ENCODE measurements around the gene CNN2.

CNN2 gene

DNA sequence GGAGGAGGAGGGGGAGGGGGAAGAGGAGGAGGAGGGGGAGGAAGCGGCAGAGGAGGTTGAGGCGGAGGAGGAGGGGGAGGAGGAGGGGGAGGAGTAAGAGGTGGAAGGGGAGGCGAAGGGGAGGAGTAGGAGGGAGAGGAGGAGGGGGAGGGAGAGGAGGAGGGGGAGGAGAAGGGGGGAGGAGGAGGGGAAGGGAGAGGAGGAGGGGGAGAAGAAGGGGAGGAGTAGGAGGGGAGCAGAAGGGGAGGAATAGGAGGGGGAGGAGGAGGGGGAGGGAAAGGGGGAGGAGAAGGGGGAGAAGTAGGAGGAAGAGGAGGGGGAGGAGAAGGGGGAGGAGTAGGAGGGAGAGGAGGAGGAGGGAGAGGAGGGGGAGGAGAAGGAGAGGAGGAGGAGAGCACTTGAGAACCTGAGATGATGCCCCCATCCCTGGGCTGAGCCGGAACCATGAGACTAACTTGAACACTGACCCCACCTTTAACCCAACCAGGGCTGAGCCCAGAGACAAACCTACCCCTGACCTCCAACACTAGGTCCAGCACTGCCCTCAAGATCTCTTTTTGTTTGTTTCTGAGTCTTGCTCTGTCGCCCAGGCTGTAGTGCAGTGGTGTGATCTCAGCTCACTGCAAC lies 26.1 kb downstream of the CNN2 start:
- no peak for DNase-seq

DNA sequence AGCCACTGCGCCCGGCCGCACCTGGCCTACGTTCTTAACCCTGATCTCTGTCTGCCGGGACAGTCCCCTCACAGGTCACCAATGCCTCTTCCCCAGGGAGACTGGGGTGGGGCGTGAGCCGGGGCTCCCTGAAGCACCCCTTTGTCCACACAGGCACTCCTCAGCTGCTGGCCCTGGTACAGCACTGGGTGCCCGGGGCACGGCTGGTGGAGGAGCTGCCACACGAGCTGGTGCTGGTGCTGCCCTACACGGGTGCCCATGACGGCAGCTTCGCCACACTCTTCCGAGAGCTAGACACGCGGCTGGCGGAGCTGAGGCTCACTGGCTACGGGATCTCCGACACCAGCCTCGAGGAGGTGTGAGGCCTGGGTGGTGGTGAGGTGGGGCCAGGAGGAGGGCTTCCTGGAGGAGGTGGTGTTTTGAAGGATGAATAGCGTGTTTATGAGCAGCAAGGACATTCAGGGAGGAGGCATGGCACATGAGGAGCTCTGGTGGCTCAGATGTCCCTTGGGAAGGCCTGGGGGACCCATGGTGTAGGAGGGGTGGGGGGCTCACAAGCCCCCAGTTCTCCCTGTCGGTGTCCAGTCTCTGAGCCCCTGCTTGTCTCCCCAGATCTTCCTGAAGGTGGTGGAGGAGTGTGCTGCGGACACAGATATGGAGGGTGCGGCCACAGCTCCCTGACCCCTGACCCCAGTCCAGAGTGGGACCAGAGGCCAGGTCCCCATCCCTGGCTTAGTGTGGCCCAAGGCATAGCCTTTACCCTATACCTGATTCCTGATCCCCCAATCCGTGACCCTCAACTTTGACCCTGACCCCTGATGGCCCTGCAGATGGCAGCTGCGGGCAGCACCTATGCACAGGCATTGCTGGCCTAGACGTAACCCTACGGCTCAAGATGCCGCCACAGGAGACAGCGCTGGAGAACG lies 27.0 kb downstream of the CNN2 start:
- no peak for DNase-seq

DNA sequence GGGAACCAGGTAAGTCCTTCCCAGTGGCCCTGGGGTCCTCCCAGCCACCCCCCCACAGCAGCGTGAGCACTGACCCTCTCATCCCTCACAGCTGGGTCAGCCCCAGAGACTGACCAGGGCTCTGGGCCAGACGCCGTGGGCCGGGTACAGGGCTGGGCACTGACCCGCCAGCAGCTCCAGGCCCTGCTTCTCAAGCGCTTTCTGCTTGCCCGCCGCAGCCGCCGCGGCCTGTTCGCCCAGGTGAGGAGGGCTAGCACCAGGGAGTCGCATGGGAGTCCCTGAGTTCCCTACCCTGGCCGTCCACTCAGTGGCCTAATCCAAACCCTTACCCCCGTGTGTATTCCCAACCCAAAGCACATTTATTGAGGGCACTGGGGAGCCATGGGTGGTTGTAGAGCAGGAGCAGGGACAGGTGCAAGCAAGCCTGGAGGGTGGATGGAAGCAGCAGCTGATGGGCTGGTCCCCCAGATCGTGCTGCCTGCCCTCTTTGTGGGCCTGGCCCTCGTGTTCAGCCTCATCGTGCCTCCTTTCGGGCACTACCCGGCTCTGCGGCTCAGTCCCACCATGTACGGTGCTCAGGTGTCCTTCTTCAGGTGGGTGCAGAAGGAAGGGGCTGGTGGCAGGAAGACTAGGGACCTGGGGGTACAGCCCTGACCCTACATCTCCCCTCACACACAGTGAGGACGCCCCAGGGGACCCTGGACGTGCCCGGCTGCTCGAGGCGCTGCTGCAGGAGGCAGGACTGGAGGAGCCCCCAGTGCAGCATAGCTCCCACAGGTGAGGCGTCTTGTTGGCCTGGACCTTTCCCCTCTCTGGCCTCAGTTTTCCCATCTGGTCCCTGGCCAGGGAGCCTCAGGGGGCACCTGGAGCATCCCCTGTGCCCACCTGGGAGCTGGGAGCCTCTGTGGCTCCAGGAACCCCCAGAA lies 28.0 kb downstream of the CNN2 start:
- DNase-seq, result no peak

DNA sequence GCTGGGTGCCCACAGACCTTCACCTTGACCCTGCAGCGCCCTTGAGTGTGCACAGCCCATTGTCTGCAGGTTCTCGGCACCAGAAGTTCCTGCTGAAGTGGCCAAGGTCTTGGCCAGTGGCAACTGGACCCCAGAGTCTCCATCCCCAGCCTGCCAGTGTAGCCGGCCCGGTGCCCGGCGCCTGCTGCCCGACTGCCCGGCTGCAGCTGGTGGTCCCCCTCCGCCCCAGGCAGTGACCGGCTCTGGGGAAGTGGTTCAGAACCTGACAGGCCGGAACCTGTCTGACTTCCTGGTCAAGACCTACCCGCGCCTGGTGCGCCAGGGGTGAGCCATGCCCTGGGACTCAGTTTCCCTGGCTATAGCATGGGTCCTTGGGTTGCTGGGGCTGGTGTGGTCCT lies 28.6 kb downstream of the CNN2 start:
- no peak for DNase-seq

DNA sequence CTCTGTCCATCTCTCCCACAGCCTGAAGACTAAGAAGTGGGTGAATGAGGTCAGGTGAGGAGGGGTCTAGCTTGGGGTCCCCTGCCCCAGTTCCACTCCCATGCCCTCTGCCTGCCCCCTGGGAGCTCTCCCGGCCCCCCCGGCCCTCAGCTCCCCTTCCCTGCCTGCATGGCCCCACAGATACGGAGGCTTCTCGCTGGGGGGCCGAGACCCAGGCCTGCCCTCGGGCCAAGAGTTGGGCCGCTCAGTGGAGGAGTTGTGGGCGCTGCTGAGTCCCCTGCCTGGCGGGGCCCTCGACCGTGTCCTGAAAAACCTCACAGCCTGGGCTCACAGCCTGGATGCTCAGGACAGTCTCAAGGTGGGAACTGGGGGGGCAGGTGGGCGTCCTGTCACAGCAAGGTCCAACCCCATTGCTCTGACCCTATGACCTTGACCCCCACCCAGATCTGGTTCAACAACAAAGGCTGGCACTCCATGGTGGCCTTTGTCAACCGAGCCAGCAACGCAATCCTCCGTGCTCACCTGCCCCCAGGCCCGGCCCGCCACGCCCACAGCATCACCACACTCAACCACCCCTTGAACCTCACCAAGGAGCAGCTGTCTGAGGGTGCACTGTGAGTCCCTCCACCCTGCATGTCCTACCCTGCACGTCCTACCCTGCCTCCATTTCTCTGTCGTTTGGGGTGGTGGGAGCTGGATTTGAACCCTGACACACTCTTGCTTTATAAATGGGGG lies 29.6 kb downstream of the CNN2 start:
- no peak for DNase-seq

DNA sequence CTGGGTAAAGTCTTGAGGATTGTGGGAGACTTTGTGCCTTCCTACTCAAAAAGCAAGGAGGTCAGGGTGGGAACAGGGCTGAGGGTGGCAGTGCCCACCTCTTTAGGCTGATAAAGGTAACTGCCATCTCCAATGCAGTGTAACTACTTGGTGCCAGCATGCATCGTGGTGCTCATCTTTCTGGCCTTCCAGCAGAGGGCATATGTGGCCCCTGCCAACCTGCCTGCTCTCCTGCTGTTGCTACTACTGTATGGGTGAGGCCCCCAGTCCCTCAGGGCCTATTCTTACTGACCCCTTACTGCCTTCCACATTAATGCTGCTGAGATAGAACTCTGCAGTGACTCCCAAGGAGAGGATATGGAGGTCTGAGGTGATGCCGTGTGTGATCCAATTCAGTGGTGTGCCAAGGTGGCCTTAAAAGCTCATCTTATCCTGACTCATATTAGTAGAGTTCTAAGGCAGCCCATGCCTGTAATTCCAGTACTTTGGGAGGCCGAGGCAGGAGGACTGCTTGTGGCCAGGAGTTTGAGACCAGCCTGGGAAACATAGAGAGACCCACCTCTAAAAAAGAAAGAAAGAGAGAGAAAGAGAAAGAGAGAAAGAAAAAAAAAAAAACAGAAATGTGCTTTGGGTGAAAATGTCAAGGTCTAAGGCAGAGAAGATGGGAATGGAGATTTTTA lies 30.9 kb downstream of the CNN2 start:
- peak; percentile 48 for DNase-seq

DNA sequence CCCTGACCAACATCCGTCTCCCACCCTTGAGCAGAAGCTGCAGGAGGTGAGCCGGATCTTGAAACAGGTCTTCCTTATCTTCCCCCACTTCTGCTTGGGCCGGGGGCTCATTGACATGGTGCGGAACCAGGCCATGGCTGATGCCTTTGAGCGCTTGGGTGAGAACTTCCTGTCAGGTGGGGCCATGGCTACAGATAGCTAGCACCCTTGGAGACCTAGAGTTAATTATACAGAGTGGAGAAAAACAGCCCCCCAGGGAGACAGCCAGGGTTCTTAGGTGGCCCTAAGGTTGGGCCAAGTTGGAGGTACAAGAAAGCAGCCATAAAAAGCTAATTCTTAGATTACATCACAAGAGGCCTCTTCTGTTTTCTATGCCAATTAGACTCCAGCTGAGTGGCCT lies 31.7 kb downstream of the CNN2 start:
- no peak for DNase-seq

DNA sequence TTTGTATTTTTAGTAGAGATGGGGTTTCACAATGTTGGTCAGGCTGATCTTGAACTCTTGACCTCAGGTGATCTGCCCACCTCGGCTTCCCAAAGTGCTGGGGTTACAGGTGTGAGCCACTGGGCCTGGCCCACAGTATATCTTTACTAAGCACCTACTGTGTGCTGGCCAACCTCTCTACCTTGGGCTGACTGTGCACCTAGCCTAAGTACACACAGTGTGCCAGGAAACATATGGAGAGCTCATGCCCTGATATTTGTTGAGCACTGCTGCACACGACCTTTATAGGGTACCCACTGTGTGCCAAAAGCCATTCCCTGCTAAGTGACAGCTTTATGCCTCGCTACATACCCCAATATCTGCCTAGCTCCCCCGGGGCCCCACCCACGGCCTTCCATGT lies 34.3 kb downstream of the CNN2 start:
- DNase-seq, result no peak

DNA sequence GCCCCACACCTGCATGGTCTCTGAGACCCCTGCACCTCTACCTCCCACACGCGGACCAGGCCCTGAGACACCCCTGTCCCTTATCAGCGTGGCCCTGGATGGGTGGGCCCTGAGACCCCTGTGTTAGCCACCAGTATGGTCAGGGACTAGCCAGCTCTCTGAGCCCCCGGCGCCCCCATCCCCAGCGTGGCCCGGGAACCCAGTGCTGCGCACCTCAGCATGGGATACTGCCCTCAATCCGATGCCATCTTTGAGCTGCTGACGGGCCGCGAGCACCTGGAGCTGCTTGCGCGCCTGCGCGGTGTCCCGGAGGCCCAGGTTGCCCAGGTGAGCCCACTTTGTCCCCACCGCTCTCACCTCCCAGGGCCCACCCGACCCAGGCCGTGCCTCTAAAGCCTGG lies 35.6 kb downstream of the CNN2 start:
- no peak for DNase-seq

DNA sequence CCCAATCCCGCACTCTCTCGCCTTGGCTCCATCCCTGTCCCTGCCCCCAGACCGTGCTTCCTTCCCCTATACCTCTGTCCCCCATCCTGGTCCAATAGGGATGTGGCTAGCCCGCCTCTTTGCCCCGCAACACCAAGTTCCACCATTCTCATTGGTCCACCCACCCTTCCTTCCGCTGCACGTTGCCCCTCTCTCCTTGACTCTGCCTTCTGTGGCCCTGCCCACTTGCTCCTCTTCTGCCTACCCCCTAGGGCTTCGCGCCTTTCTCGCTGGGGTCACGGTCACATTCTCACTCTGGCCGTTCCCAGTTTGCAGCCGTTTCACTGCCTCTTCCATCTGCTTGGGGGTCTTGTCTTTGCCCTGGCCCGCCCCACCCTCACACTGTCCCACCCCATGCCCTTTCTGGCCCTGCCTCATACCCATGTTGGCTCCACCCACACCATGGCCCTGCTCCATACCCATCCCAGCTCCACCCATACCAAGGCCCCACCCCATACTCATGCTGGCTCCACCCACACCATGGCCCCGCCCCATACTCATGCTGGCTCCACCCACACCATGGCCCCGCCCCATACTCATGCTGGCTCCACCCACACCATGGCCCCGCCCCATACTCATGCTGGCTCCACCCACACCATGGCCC lies 36.1 kb downstream of the CNN2 start:
- no peak for DNase-seq

DNA sequence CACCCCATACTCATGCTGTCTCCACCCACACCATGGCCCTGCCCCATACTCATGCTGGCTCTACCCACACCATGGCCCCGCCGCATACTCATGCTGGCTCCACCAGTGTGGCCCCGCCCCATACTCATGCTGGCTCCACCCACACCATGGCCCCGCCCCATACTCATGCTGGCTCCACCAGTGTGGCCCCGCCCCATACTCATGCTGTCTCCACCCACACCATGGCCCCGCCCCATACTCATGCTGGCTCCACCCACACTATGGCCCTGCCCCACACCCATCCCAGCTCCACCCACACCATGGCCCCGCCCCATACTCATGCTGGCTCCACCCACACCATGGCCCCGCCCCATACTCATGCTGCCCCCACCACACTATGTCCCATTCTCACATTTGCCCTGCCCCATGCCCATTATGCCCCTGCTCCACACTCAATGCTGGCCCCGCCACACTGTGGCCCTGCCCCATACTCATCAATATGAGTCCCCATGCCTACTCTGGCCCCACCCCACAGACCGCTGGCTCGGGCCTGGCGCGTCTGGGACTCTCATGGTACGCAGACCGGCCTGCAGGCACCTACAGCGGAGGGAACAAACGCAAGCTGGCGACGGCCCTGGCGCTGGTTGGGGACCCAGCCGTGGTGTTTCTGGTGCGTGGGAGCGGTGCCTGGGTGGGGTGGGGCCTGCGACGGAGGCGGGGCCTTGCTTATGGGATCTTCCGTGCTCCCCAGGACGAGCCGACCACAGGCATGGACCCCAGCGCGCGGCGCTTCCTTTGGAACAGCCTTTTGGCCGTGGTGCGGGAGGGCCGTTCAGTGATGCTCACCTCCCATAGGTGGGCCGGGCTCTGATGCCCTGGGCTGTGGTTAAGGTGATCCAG lies 36.9 kb downstream of the CNN2 start:
- peak; percentile 43 for DNase-seq

DNA sequence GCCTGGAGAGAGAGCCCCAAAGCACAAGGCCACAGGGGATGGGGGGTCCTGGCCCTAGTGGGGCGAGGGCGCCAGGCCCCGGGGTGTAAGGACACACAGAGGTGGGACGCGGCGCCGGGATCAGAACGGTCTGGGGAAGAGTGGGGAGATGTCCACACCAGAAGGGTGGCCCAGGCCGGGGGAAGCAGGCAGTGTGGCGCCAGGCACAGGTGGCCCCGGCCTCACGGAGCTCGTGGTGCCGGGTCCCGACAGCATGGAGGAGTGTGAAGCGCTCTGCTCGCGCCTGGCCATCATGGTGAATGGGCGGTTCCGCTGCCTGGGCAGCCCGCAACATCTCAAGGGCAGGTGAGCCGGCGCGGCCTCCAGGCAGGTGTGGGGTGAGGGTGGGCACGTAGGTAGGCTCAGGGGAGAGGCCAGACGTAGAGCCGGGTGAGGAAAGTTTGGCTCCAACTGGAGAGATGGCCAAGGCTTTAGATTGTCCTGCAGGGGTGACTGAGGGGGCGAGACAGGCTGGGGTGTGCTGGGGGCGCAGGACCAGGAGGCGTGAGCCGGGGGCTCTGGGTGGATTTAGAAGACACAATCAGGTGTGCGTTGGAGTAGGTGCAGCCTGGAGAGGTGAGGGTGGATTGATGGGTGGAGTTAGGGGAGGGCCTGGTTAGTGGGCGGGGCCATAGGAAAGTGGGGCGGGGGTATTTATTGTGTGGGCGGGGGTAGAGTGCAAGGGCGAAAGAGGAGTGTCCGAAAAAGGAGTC lies 37.7 kb downstream of the CNN2 start:
- no peak for DNase-seq

DNA sequence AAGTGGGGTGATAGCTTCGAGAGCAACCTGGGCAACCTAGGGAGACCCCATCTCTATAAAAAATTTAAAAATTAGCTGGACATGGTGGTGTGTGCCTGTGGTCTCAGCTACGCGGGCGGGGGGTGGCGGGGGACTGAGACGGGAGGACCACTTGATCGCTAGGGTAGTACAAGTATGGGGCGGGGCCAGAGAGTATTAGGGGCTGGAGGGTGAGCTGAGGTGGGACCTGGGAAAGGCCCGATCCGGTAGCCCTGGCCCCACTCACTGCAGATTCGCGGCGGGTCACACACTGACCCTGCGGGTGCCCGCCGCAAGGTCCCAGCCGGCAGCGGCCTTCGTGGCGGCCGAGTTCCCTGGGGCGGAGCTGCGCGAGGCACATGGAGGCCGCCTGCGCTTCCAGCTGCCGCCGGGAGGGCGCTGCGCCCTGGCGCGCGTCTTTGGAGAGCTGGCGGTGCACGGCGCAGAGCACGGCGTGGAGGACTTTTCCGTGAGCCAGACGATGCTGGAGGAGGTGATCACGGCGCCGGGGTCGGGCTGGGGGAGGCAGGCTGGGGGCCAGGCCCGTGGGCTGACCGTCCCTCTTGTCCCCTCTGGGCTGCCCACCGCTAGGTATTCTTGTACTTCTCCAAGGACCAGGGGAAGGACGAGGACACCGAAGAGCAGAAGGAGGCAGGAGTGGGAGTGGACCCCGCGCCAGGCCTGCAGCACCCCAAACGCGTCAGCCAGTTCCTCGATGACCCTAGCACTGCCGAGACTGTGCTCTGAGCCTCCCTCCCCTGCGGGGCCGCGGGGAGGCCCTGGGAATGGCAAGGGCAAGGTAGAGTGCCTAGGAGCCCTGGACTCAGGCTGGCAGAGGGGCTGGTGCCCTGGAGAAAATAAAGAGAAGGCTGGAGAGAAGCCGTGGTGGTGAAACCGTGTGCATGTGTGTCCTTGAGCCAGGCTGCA lies 38.5 kb downstream of the CNN2 start:
- peak; percentile 66 for DNase-seq

DNA sequence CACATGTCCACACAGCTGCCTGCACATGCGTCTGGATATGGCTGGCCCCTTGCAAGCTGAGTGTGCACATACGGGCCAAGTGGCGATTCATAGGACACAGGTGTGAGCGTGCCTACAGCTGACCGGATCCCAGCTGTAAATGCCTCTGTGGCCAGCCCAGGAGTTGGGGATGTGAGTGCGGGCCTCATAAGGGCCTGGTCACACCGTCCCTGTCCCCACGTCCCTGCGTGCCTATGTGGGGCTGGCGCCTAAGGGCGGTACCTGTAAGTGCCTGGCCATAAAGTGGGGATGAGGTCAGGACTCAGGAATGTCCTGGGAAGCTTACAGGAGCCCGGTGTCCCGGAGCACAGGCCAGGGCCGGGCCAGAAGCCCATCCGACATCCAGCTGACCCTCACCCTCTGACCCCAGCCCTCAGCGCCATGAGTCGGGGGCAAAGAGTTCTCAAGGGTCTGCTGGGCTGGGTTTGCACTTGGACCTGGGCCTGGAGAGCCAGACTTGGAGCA lies 39.2 kb downstream of the CNN2 start:
- DNase-seq, result no peak

DNA sequence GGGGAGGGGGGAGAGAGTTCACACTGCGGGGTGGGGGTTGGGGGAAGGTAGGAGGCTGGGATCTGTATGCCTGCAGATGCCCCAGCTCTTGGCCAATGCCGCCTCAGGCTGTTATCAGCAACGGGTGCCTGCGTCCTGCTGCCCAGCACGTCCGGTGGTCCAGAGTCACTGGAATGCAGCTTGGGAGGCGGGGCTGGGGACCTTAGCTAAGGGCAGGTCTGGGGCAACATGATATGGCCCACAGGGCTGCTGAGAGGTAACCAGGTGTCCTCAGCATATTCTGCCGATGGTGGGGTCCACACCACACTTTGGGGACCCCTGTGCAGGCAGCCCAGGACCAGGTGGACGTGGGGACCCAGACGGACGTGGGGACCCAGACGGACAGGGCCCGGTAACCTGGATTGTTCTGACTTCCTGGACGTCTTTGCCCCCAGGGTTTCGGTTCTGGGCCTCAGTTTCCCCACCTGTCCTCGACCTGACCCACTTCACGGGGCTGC lies 39.9 kb downstream of the CNN2 start:
- no peak for DNase-seq

DNA sequence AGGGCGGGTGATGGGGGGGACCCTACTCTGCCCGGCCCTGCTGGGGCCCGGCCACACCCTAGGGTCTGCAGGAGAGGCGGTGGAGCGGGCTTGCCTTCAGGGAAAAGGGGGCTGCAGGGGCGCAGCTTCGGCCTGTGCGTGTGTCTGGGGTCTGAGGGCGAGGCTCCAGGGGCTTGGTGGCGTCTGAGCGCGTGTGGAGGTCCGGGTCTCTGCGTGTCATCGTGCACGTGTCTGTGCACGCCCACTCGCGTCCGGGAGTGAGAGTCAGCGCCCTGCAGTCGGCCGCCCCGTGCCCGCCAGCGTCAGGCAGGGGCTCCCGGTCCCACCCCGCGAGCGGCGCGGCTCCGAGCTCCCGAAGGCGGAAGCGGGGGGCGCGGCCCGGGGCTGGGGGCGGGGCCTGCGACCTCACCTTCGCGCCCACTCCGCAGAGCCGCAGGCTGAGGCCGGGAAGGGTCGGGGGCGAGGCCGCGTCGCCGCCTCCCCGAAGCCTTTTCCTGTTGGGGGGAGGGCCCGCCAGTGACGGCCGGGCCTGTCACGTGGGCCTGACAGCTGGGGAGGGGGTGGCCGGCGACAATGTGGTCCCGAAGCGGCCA lies 40.4 kb downstream of the CNN2 start, which contains the start of gene ARHGAP45:
TSS of gene ARHGAP45 (plus strand) at position 420 of the 593 bp plus-strand sequence. CDS start 239 bp downstream, outside the sequence.
- peak; percentile 80 for DNase-seq

DNA sequence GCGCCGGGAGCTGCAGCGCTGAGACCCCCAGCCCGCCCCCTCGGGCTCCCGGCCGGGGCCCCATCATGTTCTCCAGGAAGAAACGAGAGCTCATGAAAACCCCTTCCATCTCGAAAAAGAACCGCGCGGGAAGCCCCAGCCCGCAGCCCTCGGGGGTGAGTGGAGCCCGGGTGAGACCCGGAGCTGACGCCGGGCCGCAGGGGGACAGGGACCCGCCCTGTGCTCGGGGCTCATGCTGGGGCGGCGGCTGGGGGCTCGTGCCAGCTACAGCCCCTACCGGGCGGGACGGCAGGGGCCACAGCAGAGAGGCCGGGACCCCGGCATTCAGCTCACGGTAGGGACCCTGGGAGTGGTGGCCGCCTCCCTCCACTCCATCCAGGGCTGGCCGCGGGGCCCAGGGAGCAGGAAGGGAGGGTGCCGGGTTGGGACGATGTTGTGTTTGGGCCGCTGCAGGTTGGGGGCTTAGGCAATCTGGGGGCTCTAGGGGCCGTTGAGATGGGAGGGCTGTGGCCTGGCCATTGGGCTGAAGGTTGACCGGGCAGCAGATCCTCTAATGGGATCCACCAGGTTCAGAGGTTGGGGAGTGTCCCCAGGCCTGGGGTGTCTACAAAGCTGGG lies 41.0 kb downstream of the CNN2 start:
- DNase-seq, result no peak

All from activated effector memory CD4-positive, alpha-beta T cell treated with Interleukin-2 at 50 U/mL for 16 hours (primary cell).